HG02981 (cell line): ENCODE results near the gene SLC1A4.
"Not testable (repeated sequence)": the region's sequence is repeated elsewhere in the genome, so short reads cannot be mapped to it uniquely, and the experiment has no call there.

Source experiments
- ATAC-seq: cut with Tn5 transposase; IDR thresholded peaks from one replicate; pipeline ENCODE4 v1.9.1; 2021; ENCODE audit warnings: mild to moderate bottlenecking, moderate library complexity; ENCODE audit not compliant: unreplicated experiment

SLC1A4 gene

GRCh38 chr2:65024149-65024829 is 35.1 kb downstream of the SLC1A4 start:
- ATAC-seq: no peak

GRCh38 chr2:65025453-65026123 is 36.4 kb downstream of the SLC1A4 start:
- ATAC-seq: no peak

- ATAC-seq: no peak
These were observed 37.0 kb downstream of the SLC1A4 start for GRCh38 chr2:65026154-65026553.

- peak; percentile 35 for ATAC-seq
These were observed 37.7 kb downstream of the SLC1A4 start for GRCh38 chr2:65026704-65027464.

GRCh38 chr2:65027616-65028244 is 38.5 kb downstream of the SLC1A4 start:
- no peak for ATAC-seq

GRCh38 chr2:65030476-65031332 is 41.5 kb downstream of the SLC1A4 start:
- ATAC-seq: no peak

GRCh38 chr2:65031341-65032018 is 42.3 kb downstream of the SLC1A4 start:
- no peak for ATAC-seq

GRCh38 chr2:65032019-65032975 is 43.1 kb downstream of the SLC1A4 start:
- no peak for ATAC-seq

- no peak for ATAC-seq
These were observed 44.0 kb downstream of the SLC1A4 start for GRCh38 chr2:65033178-65033577.

GRCh38 chr2:65033667-65034066 is 44.5 kb downstream of the SLC1A4 start:
- not testable (repeated sequence) for ATAC-seq

- no peak for ATAC-seq
These were observed 46.2 kb downstream of the SLC1A4 start for GRCh38 chr2:65035351-65035943.

GRCh38 chr2:65037178-65037577 is 48.0 kb downstream of the SLC1A4 start:
- ATAC-seq: no peak

GRCh38 chr2:65039640-65040039 is 50.4 kb downstream of the SLC1A4 start:
- ATAC-seq: no peak

GRCh38 chr2:65040400-65041261 is 51.4 kb downstream of the SLC1A4 start:
- no peak for ATAC-seq

- no peak for ATAC-seq
These were observed 53.8 kb downstream of the SLC1A4 start for GRCh38 chr2:65043001-65043400.

GRCh38 chr2:65044097-65044735 is 55.0 kb downstream of the SLC1A4 start:
- no peak for ATAC-seq

GRCh38 chr2:65045651-65046050 is 56.5 kb downstream of the SLC1A4 start:
- ATAC-seq: no peak
